Sigmoid colon (tissue), 4 donors: ENCODE results near the gene CENPU.

Experiments
- EP300 ChIP-seq, 4 donors: sonication (generic); formaldehyde crosslinking; IDR thresholded peaks; one replicate each; pipeline ENCODE4 v1.6.1; 2017; ENCODE audit warnings: antibody characterized with exemption in 4 of 4
- POLR2A ChIP-seq, 2 donors: fragments of 450-650 bp; IDR thresholded peaks; one replicate each; pipeline ENCODE4 v1.6.1; 2016; ENCODE audit warnings: antibody characterized with exemption in 2 of 2, mild to moderate bottlenecking in 2 of 2, moderate library complexity in 2 of 2
- TF ChIP-seq, protein P1 (sequence below), 4 experiments: fragments of 450-650 bp in 3 of 4; fragments of 200-600 bp in 1 of 4; IDR thresholded peaks; one replicate each; pipeline ENCODE4 v1.5.1; 2016 to 2019; ENCODE audit warnings: antibody characterized with exemption in 4 of 4, mild to moderate bottlenecking in 3 of 4, moderate library complexity in 2 of 4

DNA sequence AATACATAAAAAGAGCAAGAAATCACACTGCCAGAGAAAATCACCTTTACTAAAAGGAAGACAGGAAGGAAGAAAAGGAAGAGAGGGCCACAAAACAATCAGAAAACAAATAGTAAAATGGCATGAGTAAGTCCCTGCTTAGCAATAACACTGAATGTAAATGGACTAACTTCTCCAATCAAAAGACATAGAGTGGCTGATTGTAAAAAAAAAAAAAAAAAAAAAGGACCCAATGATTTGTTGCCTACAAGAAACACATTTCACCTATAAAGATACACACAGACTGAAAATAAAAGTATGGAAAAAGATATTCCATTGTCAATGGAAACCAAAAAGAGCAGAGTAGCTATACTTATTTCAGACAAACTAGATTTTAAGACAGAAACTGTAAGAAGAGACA lies 12.6 kb downstream of the CENPU start:
- TF ChIP-seq POLR2A (IDR thresholded peaks at IDR 0.05) (no peak), EP300 (IDR thresholded peaks at IDR 0.05) (no peak)
- TF ChIP-seq, protein P1, sequence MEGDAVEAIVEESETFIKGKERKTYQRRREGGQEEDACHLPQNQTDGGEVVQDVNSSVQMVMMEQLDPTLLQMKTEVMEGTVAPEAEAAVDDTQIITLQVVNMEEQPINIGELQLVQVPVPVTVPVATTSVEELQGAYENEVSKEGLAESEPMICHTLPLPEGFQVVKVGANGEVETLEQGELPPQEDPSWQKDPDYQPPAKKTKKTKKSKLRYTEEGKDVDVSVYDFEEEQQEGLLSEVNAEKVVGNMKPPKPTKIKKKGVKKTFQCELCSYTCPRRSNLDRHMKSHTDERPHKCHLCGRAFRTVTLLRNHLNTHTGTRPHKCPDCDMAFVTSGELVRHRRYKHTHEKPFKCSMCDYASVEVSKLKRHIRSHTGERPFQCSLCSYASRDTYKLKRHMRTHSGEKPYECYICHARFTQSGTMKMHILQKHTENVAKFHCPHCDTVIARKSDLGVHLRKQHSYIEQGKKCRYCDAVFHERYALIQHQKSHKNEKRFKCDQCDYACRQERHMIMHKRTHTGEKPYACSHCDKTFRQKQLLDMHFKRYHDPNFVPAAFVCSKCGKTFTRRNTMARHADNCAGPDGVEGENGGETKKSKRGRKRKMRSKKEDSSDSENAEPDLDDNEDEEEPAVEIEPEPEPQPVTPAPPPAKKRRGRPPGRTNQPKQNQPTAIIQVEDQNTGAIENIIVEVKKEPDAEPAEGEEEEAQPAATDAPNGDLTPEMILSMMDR (IDR thresholded peaks at IDR 0.05): no peak
